ENCODE data around the gene ZNF830.

Gene ZNF830

DNA sequence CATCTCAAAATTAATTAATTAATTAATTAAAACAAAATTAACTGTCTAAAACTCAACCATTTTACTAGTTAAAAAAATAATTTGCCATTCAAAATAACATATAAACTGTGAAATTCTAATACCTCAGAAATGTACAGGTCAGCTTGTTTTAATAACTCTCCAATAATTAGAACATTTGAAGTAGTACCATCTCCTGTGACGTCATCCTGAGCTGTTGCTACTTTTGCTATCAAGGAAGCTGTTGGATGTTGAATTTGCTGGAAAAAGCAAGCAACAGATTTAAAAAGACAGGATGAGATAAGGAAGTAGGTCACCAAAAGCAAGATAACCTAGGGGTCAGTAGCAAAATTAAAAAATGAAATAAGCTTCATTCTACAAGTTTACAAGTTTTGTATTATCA is 2.9 kb upstream of the ZNF830 start:
- no peak overlapping the region for H3K27ac ChIP-seq
- TF ChIP-seq ZFX (IDR thresholded peaks at IDR 0.05; ENCODE audit: borderline replicate concordance), result no peak
- TF ChIP-seq, protein P1, sequence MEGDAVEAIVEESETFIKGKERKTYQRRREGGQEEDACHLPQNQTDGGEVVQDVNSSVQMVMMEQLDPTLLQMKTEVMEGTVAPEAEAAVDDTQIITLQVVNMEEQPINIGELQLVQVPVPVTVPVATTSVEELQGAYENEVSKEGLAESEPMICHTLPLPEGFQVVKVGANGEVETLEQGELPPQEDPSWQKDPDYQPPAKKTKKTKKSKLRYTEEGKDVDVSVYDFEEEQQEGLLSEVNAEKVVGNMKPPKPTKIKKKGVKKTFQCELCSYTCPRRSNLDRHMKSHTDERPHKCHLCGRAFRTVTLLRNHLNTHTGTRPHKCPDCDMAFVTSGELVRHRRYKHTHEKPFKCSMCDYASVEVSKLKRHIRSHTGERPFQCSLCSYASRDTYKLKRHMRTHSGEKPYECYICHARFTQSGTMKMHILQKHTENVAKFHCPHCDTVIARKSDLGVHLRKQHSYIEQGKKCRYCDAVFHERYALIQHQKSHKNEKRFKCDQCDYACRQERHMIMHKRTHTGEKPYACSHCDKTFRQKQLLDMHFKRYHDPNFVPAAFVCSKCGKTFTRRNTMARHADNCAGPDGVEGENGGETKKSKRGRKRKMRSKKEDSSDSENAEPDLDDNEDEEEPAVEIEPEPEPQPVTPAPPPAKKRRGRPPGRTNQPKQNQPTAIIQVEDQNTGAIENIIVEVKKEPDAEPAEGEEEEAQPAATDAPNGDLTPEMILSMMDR (IDR thresholded peaks at IDR 0.05), result no peak

DNA sequence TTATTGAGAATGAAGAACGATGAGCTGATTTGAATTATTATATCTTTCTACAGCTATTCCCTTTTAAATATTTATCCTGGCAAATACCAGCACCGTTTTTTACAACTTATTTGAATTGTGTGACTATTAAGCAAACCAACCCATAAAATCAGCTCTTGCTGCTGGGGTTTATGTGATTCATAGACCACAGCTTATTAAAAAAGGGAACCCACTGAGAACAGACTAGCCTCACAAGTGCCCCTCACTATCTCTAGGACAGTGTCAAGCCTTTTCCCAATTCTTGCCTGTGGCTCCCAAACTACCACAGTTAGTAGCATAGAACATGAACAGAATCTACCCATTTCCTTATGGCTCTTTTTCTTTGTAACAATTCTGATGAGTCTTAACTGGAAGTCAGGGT is 12.8 kb downstream of the ZNF830 start:
- H3K27ac ChIP-seq, result no peak overlapping the region
- TF ChIP-seq, protein P1 (IDR thresholded peaks at IDR 0.05), result no peak
- TF ChIP-seq ZFX (IDR thresholded peaks at IDR 0.05; ENCODE audit: borderline replicate concordance), result no peak

DNA sequence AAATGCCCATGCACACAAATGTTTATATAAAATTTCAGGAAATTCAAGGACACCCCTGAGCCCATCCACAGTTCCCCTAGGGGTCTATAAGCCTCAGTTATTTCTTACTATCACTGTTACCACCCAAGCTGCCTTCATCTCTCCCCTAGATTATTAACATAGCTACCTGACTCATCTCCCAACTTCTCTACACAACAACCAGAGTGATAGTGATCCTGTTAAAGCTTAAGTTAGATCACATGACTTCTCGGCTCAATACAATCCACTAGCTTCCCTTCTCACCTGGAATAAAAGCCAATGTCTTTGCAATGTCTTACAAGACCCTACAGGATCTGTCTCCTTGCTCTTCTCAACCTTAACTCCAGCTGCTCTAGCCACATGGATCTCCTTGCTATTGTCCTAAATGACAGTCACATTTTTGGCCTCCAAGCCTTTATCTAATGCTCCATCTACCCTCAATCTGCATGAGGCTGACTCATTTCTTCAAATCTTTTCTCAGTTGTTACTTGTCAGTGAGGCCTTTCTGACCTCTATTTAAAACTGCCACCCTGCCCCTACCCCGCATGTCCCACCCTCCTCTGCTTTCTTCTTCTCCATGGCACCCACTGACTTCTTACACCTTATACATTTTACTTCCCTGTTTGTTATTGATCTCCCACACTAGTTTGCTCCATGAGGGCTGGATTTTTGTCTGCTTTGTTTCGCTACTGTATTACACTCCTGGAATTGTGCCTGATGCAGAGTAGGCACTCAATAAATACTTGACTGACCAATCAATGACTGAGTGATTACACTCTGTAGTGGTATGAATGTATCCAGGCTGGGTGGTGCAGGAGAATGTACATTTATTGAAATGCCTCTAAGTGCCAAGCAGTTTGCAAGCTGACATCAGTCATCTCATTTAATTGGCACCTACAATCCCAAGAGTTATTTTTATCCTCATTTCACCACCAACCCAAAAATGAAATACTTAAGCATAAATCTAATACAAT is 13.8 kb downstream of the ZNF830 start:
- no peak overlapping the region for H3K27ac ChIP-seq
- TF ChIP-seq, protein P1 (IDR thresholded peaks at IDR 0.05), result no peak
- no peak for TF ChIP-seq ZFX (IDR thresholded peaks at IDR 0.05; ENCODE audit: borderline replicate concordance)

DNA sequence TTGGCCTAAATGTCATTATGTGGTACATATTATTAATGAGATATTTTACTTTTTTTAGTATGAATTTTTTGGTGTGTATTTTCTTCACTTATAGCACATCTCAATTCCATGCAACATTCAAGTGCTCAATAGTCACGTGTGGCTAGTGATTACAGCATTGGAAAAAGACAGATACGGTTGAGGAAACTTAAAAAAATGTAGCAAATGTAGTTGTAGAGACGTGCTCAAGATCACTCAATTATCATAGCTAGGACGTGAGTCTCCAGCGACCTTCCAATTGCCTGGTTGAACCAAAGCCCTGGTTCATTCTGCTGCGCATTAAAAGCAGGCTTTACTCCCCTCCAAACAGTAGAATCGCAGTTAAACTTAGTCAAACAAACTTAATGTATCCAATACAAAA is 17.8 kb downstream of the ZNF830 start:
- H3K27ac ChIP-seq, result no peak overlapping the region
- TF ChIP-seq, protein P1 (IDR thresholded peaks at IDR 0.05), result no peak
- TF ChIP-seq ZFX (IDR thresholded peaks at IDR 0.05; ENCODE audit: borderline replicate concordance), result no peak

DNA sequence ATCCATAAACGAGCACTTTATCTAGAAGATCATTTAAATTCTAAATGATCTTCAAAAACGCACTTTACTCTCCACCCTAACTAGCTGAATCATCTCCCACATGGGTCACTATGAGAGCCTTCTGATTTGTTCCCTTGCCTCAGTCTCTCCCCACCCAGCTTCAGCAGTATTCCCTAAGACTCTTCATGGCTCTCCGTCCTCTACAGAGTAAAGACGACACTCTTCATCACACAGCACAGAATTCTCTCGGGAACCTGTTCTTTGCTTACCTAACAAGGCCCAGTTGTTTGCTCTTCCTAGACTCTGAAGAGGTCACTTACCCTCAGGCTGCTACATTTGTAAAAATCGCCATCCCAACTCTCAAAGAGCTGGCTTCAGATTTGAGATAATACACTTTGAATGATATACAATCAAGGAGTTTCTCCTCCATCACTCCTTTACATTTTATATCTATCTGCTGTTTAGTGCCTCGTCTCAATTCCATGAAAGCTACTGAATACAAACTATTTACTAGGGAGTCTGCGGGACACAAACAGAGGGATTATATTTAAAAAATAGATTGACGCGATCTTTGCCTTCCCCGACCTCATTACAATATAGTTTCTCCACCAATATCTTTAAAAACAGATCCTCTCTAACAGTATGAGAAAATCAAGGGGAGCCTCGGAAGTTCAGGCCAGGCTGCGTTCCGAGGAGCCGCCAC is 18.5 kb downstream of the ZNF830 start:
- H3K27ac ChIP-seq, result peak overlapping the region; percentile 79
- TF ChIP-seq, protein P1 (IDR thresholded peaks at IDR 0.05), result no peak
- TF ChIP-seq ZFX (IDR thresholded peaks at IDR 0.05; ENCODE audit: borderline replicate concordance), result no peak

DNA sequence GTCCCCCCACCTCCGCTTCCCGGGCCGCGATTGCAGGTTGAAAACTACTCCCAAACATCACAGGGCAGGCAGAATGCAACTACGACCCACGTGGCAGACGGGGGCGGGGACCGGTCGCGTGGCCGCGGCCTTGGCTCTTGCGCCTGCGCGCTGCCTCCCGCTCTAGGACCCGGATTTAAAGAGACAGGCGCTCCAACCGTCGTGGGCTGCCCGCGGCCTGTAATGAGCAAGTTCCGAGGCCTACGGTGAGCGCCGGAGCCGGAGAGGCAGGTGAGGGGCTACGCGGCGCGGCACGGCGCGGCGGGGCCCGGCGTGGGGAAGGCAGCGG is 19.0 kb downstream of the ZNF830 start, which contains the start of gene LIG3:
Gene LIG3 (plus strand): TSS at position 160 of the 328 bp plus-strand sequence. CDS start 2,494 bp downstream, outside the sequence.
- TF ChIP-seq, protein P1 (IDR thresholded peaks at IDR 0.05), result no peak
- TF ChIP-seq ZFX (IDR thresholded peaks at IDR 0.05; ENCODE audit: borderline replicate concordance), result no peak
- H3K27ac ChIP-seq, result peak within 1 kb of the TSS; percentile 79
